Pons (tissue), 1 donor: ENCODE data around the gene TYMS.
"Not testable (repeated sequence)": the region's sequence is repeated elsewhere in the genome, so short reads cannot be mapped to it uniquely, and the experiment has no call there.

Experiments
- DNase-seq: peaks from one replicate; pipeline ENCODE4 v3.0.0-alpha.2; 2016; ENCODE audit warnings: low spot score

Gene TYMS

DNA sequence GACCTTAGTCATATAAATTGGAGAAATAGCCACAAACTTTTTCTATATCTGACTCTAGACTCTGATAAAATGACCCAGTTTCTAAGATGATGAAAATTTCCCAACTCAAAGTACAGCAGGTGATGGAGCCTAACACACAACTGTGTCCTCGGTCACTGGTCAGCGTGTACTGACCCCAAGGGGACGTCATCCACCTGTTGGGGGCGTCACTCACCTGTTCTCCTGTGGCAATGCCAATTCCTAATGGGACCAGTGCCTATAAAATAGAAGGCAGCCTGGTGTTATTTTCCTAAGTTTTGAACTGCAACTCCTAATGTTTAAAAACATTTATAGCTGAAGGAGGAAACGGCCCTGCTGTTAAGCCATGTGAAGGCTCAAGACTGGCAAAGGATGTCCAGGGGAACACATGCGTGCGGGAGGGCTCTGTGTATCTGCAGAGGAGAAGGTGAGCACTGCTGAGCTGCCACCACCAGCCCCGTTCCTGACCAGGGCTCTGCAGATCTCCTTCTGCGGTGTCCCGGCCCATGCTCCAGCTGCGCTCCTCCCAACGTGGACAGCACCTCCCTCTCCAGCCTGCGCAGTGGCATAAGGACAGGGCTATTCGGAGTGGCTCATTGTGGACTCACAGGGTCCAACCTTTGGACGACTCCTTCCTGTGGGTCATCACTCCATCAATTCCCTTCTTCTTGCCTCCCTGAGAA is 21.2 kb downstream of the TYMS start:
- DNase-seq: no peak

- DNase-seq: no peak
Observed at GRCh38 chr18:679516-679915, 22.1 kb downstream of the TYMS start.

- DNase-seq: no peak
Observed at GRCh38 chr18:680392-680791, 22.9 kb downstream of the TYMS start.

GRCh38 chr18:681985-682384 is 24.5 kb downstream of the TYMS start:
- no peak for DNase-seq

GRCh38 chr18:682416-682815 is 25.0 kb downstream of the TYMS start:
- not testable (repeated sequence) for DNase-seq

DNA sequence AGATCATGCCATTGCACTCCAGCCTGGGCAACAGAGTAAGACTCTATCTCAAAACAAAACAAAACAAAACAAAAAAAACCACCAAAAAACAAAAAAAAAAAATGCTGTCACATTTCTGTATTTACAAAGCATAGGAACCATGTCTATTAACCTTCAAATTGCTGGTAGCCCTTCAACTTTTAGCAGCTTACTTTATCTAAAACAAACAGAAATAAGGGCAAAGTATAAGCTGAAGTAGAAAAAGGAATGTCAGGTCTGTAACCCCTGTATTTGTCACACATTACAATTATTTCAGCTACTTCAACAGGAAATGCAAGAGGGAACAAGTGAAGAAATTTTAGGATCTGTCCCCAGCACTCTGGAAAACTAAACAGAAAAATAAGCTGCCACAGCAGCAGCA is 25.4 kb downstream of the TYMS start:
- no peak for DNase-seq

GRCh38 chr18:683531-683930 is 26.1 kb downstream of the TYMS start:
- DNase-seq: no peak

DNA sequence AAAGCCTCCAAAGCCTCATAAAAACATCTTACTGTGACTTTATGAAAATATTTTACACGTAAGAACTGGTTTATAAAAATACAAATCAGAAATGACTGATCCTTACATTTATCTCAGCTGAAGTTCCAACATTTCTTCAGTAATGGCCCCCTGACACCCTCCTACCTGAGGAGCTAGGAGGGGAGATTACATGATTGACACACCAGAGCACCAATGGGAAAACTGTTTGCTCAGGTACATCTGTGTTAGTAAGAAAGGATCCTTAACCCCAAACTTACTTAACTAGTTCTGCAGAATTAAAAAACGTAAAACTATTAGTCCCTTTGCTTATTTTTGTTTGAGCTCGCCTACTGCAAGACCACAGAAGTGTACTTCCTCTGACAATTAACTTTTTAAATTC is 28.0 kb downstream of the TYMS start:
- no peak for DNase-seq

DNA sequence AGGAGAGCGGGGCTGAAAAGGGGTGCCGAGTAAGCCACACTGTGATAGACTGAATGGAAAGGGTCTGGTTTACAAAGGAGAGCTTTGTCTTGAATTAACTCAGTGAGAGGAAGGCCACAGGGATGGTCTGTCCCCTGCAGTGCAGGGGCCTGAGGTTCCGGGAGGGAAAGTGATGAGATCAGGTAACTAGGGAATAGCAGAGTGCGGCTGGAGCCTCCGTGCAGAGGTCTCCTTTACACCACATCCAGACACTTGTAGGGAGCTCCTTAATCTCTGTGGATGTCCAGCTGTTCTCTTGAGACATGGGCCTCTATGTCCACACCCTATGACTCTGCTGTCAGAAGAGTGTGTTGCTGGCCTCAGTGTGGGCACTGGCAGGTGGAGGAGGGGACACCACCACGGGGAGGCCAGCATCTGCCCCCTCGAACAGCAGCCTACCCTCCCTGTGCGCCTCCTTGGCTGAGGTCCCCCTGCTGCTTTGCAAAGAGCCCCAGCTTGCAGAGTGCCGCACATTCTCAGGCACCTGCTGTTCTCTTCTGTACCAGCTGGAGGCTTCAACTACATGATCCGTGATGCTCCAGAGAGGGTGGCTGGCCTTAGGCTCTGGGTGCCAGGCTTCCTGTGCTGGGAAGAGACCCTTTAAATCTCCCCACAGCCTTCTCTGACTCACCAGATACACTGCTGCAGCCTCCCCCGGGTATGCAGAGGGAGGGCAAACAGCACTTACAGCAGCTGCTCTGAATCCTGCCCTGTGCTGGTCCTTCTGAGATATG is 29.1 kb downstream of the TYMS start:
- peak; percentile 37 for DNase-seq

GRCh38 chr18:688323-688722 is 30.9 kb downstream of the TYMS start:
- DNase-seq: no peak

GRCh38 chr18:692824-693223 is 35.4 kb downstream of the TYMS start:
- DNase-seq: no peak

DNA sequence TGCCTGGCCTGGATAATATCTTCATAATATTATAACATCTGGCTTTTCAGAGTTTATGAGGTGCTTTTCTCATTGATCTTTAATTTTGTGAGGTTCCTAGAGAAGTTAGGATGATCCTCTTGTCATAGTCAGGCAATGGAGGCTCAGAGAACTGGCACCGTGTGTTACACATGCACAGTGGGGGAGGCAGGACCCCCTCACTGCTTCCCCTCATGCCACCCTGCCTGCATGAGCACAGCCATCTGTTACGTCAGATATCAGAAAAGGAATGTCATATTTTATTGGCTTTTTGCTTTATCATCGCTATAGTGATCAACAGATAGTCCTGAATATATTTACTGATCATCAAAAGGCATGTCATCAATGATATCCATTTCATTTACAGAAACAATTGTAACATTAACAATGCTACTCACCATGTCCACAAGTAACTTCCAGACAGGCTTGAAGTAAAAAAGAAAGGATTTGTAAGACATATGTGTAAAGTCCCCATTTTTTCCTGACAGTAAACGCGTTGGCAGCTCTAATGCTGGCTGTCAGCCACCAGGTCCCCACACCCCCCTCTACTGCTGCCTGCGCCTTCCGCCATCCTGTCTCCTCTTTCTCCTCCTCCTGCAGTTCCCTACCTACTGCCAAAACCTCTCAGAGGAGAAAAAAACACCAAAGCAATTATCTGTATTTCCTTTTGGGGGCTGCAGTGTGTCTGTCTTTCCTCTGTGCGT is 36.2 kb downstream of the TYMS start:
- DNase-seq: no peak

DNA sequence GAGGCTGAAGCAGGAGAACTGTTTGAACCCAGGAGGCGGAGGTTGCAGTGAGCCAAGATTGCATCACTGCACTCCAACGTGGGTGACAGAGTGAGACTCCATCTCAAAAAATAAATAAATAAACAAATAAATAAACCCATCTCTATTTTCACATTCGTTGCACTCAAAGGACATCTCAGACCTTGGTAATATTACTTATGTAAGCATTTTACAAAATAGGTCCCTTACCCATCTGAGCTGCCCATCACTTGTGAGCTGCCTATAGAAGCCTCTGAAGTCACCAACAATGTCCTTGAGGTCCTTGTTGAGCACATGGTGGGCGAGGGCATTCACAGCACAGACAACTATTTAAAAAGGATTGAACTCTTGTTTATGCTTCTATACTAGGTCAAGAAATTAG is 39.6 kb downstream of the TYMS start:
- DNase-seq: no peak

- no peak for DNase-seq
Observed at GRCh38 chr18:697800-698199, 40.3 kb downstream of the TYMS start.

GRCh38 chr18:703213-703967 is 45.9 kb downstream of the TYMS start:
- no peak for DNase-seq

DNA sequence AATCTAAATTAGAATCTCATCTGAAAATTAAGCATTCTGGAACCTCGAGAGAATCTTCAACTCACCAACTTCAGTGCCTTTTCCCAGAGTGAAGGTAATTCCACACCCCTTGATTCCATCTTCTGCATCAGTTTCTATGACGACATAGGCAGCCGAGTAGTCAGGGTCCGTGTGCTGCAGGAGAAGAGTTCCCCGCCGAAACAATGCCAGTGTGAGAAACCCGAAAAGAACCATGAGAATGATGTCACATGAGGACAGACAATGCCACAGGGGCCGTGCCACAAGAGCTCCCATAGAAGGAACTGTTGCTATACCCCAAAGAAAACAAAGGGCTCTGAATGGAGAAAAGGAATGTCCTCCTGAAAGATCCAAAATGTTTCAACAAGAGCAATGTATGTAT is 49.0 kb downstream of the TYMS start:
- peak; percentile 38 for DNase-seq

GRCh38 chr18:708096-708495 is 50.6 kb downstream of the TYMS start:
- no peak for DNase-seq

- no peak for DNase-seq
Observed at GRCh38 chr18:709771-710170, 52.3 kb downstream of the TYMS start.

GRCh38 chr18:710418-711300 is 53.2 kb downstream of the TYMS start:
- no peak for DNase-seq

GRCh38 chr18:711310-711656 is 53.8 kb downstream of the TYMS start:
- peak; percentile 39 for DNase-seq

DNA sequence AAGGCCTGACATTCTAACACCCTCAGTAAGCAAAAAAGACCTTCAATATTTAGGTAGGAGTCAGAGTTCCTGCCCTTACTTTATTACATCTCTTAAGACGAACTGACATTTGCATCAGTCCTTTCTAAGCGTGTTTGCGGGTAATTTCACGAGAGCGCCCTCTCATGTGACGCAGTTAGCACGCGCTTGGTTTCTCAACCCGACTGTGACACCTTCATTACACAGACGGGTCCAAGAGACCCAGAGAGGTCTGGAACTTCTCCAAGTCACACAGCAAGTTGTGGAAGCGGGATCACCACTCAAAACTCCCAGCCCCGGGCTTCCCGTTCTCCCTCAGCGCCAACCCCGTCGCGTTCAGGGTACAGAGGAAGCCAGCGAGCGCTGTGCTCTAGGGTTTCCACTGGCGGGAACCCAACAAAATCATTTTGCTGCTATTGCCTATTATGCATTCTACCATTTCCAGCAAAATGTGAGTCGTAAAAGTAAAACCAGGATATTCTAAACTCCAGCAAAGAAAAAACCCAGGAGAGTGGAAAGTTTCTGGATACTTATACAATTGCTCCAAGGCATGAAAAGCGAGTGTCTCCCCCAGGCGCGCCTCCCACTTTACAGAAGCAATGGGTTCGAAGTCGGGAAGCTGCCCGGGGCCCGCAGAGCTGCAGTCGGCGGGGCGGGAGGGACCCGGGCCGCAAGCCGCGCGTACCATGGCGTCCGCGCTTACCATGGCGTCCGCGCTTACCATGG is 54.4 kb downstream of the TYMS start:
- peak; percentile 90 for DNase-seq
